Measurements from ENCODE around the gene E2F4. TPM values are rescaled to one million over a fixed set of nuclear protein-coding genes. Genes with fewer than 3 reads are reported as not detected.
A peak's percentile ranks its signal among the peaks of the same experiment; 100 is the strongest.

E2F4 gene
- total RNA-seq, 2 donors from 2014 or later: 64.6 to 75.1 TPM

GRCh38 chr16:67237396-67238277 lies 45.7 kb downstream of the E2F4 start:
- no peaks in the 10 kb centered on the region for H3K9me3 ChIP-seq (ENCODE audit: control insufficient read depth, low read length, poor library complexity, severe bottlenecking)
- DNase-seq: no peak
- ATAC-seq: no peak
- Mint-ChIP-seq H3K27ac (peak overlapping the region; percentile 96), H3K36me3 (ENCODE audit: low read depth) (peaks cover 4% of the 10 kb centered on the region), H3K4me1 (peaks cover 22% of the 10 kb centered on the region), H3K27me3 (no peaks in the 10 kb centered on the region), H3K4me3 (peak overlapping the region; percentile 67)

DNA sequence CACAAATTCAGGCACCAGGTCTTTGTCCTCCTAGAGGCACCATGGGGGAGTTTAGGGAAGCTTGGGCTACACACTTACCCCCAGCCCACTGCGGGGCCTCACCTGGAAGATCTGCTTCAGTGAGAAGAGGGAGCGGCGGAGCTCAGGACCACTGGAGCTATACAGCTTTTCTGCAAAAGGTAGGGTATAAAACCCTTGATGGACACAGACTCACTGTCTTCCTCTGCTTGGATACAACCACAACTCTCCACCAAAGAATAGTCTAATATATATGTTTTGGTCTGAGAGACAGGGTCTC lies 46.3 kb downstream of the E2F4 start:
- Mint-ChIP-seq H3K27me3 (no peaks in the 10 kb centered on the region), H3K4me3 (no peak overlapping the region), H3K36me3 (ENCODE audit: low read depth) (peaks cover 4% of the 10 kb centered on the region), H3K4me1 (peaks cover 22% of the 10 kb centered on the region), H3K27ac (peak overlapping the region; percentile 96)
- DNase-seq: no peak
- ATAC-seq: no peak
- H3K9me3 ChIP-seq (ENCODE audit: control insufficient read depth, low read length, poor library complexity, severe bottlenecking): no peaks in the 10 kb centered on the region

GRCh38 chr16:67238806-67239470 lies 47.0 kb downstream of the E2F4 start:
- no peak for ATAC-seq

DNA sequence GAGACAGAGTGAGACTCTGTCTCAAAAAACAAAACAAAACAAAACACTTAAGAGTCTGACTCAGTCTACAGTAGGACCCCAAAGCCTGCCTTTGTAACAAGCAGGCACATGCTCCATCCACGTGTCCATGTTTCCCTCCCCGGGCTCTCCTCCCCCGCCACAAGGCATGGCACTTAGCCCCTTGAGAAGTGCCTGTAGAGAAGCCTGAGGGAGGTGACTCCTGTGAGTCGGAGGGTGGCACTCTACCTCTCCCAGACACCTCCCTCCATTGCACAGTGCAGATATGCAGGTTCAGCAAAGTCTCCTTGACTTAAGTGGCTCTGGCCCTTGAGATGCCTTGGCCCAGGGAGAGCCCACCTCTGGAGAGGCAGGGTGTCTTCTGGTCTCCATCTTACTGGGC lies 48.6 kb downstream of the E2F4 start:
- peaks cover 4% of the 10 kb centered on the region for H3K36me3 Mint-ChIP-seq (ENCODE audit: low read depth)
- H3K4me1 Mint-ChIP-seq: peaks cover 38% of the 10 kb centered on the region
- no peak overlapping the region for H3K4me3 Mint-ChIP-seq
- H3K27ac Mint-ChIP-seq: peak overlapping the region; percentile 65
- no peak for ATAC-seq
- no peaks in the 10 kb centered on the region for H3K27me3 Mint-ChIP-seq
- no peak for DNase-seq
- H3K9me3 ChIP-seq (ENCODE audit: control insufficient read depth, low read length, poor library complexity, severe bottlenecking): no peaks in the 10 kb centered on the region

More at GRCh38 chr16:67238806-67239470, 47.0 kb downstream of the E2F4 start:
- no peak for DNase-seq
- H3K9me3 ChIP-seq (ENCODE audit: control insufficient read depth, low read length, poor library complexity, severe bottlenecking): no peaks in the 10 kb centered on the region
- H3K27ac Mint-ChIP-seq: peak overlapping the region; percentile 96
- peaks cover 4% of the 10 kb centered on the region for H3K36me3 Mint-ChIP-seq (ENCODE audit: low read depth)
- H3K4me1 Mint-ChIP-seq: peaks cover 24% of the 10 kb centered on the region
- no peaks in the 10 kb centered on the region for H3K27me3 Mint-ChIP-seq
- H3K4me3 Mint-ChIP-seq: no peak overlapping the region

GRCh38 chr16:67241008-67241900 lies 49.3 kb downstream of the E2F4 start:
- no peaks in the 10 kb centered on the region for H3K9me3 ChIP-seq (ENCODE audit: control insufficient read depth, low read length, poor library complexity, severe bottlenecking)
- no peak overlapping the region for H3K4me3 Mint-ChIP-seq
- H3K27ac Mint-ChIP-seq: peak overlapping the region; percentile 95
- H3K27me3 Mint-ChIP-seq: no peaks in the 10 kb centered on the region
- no peak for ATAC-seq
- no peak for DNase-seq
- H3K4me1 Mint-ChIP-seq: peaks cover 34% of the 10 kb centered on the region
- peaks cover under 1% of the 10 kb centered on the region for H3K36me3 Mint-ChIP-seq (ENCODE audit: low read depth)

DNA sequence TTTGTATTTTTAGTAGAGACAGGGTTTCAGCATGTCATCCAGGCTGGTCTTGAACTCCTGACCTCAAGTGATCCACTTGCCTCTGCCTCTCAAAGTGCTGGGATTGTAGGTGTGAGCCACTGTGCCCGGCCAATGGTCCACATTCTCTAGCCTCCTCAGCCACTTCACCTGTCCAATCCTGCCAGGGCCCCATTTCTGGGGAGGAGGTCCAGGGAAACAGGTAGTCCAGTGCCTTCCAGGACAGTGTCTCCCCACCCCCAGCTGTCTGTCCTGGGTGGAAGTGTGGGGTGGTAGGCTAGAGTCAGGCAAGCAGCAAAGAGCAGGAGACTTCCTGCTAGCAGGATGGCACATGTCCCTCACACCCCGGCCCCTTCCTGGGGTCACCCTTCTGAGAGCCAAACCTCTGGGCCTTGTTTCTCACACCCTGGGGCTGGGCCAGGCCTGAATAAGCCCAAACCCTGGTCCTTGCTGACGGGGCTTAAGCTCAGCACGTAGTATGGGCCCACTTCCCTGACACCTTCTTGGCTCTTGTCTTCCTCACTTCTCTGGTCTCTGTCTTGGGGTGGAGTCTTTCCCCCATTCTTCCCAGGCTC lies 50.3 kb downstream of the E2F4 start:
- Mint-ChIP-seq H3K4me3 (no peak overlapping the region), H3K4me1 (peaks cover 30% of the 10 kb centered on the region), H3K27me3 (no peaks in the 10 kb centered on the region), H3K36me3 (ENCODE audit: low read depth) (no peaks in the 10 kb centered on the region), H3K27ac (peak overlapping the region; percentile 95)
- DNase-seq: no peak
- H3K9me3 ChIP-seq (ENCODE audit: control insufficient read depth, low read length, poor library complexity, severe bottlenecking): no peaks in the 10 kb centered on the region
- ATAC-seq: no peak

DNA sequence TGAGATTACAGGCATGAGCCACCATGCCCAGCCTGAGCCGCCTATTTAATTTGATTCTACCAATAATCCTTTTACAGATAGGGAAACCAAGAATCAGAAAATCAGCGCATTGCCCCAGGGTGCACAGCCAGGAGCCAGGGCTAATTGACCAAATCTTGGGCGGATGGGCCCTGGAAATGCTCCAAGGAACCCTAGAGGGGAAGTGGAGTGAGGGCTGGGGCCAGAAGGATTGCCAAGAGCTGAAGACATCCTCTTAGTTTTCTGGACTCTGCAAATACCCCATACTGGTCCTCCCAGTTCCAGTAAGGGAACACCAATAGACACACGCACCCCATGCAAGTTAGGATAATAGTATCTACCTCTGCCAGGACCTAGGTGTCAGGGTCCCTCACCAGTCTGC lies 51.5 kb downstream of the E2F4 start:
- no peaks in the 10 kb centered on the region for H3K9me3 ChIP-seq (ENCODE audit: control insufficient read depth, low read length, poor library complexity, severe bottlenecking)
- peaks cover 35% of the 10 kb centered on the region for H3K4me1 Mint-ChIP-seq
- DNase-seq (no peak), ATAC-seq (no peak)
- no peak overlapping the region for H3K4me3 Mint-ChIP-seq
- no peaks in the 10 kb centered on the region for H3K27me3 Mint-ChIP-seq
- no peaks in the 10 kb centered on the region for H3K36me3 Mint-ChIP-seq (ENCODE audit: low read depth)
- peak overlapping the region; percentile 95 for H3K27ac Mint-ChIP-seq

DNA sequence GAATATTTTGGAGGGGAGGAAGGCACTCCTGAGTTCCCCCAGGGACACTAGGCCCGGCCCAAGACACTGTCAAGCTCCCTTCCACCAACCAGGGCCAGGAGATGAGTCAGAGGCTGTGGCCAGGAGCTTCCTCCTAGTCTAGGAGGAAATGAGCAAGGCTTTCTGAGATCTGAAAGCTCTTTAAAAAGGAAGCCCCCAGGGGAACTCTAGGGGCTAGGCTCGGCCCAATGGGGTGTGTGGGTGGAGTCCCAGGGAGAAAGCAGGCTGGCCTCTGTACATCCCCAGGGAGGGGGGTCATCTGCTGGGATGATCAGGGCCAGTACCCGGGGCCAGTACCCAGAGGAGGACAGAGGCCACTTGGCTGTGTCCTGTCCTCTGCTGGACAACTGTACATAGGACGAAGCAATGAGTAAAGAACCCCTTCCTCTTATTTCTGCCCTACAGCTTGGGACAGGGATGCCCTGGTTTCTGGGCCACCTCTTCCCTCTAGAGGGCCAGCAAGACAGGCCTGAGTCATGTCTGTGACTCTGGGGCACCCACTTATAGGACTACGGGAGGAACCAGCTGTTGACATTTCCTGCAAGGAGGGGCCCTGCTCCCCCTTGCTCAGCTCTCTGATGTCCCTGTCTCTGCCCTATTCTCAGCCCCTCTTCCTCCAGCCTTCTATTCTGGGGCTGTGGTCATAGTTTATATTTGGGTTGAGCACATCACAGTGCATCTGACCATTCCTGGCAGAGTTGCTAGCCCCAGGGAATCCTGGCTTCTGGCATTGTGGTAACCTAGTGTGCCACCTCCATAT lies 52.6 kb downstream of the E2F4 start:
- peaks cover 39% of the 10 kb centered on the region for H3K4me1 Mint-ChIP-seq
- DNase-seq (peak; percentile 60 to 78 (median 61)), ATAC-seq (peak; percentile 78)

GRCh38 chr16:67245186-67245585 lies 53.2 kb downstream of the E2F4 start:
- peaks cover 43% of the 10 kb centered on the region for H3K4me1 Mint-ChIP-seq

More for the DNA sequence above, 52.6 kb downstream of the E2F4 start:
- peak overlapping the region; percentile 86 for H3K4me3 Mint-ChIP-seq
- H3K27me3 Mint-ChIP-seq: peaks cover under 1% of the 10 kb centered on the region
- peak overlapping the region; percentile 95 for H3K27ac Mint-ChIP-seq
- no peaks in the 10 kb centered on the region for H3K9me3 ChIP-seq (ENCODE audit: control insufficient read depth, low read length, poor library complexity, severe bottlenecking)
- no peaks in the 10 kb centered on the region for H3K36me3 Mint-ChIP-seq (ENCODE audit: low read depth)

GRCh38 chr16:67245674-67246080 lies 53.7 kb downstream of the E2F4 start:
- Mint-ChIP-seq H3K36me3 (ENCODE audit: low read depth) (peaks cover 2% of the 10 kb centered on the region), H3K4me1 (peaks cover 45% of the 10 kb centered on the region), H3K27me3 (peaks cover 12% of the 10 kb centered on the region), H3K27ac (peak overlapping the region; percentile 95), H3K4me3 (peak overlapping the region; percentile 93)
- H3K9me3 ChIP-seq (ENCODE audit: control insufficient read depth, low read length, poor library complexity, severe bottlenecking): no peaks in the 10 kb centered on the region
- no peak for DNase-seq
- ATAC-seq: no peak

More at GRCh38 chr16:67245186-67245585, 53.2 kb downstream of the E2F4 start:
- Mint-ChIP-seq H3K27me3 (peaks cover 7% of the 10 kb centered on the region), H3K27ac (peak overlapping the region; percentile 95), H3K36me3 (ENCODE audit: low read depth) (no peaks in the 10 kb centered on the region), H3K4me3 (peak overlapping the region; percentile 86)
- H3K9me3 ChIP-seq (ENCODE audit: control insufficient read depth, low read length, poor library complexity, severe bottlenecking): no peaks in the 10 kb centered on the region
- ATAC-seq: no peak
- no peak for DNase-seq

DNA sequence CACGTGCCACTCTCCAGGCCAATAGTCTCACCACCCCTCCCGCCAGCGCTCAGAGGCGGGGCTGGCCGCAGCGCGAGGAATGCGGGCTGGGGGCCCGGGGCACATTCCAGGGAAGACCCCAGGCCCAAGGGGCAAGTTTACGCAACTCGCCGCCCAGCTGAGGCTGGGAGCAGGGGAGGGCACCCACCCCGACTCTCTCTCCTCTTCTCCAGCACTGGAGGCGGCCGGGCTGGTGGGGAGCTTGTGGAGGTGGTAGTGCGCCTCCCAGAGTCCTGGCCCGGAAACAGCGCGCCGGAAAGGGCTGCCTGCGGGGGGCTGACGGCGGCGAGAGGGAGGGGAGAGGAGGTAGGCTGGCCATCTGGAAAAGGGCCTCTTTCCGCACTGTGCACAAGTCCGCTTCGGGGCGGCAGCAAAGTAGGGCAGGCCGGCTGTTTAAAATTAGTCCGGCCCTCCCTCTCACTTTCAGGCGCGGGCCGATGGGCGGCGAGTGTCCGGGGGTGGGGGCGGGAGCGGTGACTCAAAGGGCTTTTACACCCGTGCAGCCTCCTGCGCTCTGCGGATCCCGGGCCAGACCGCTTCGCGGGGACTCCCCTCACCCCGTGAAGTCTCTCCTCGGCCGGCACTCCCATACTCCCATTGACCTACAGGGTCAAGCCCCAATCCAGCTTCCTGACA lies 54.3 kb downstream of the E2F4 start:
- DNase-seq: peak in 2 of 3 donors; percentile 40 to 47
- Mint-ChIP-seq H3K4me3 (peak overlapping the region; percentile 93), H3K36me3 (ENCODE audit: low read depth) (peaks cover 2% of the 10 kb centered on the region), H3K27ac (peak overlapping the region; percentile 95), H3K27me3 (peaks cover 12% of the 10 kb centered on the region), H3K4me1 (peaks cover 44% of the 10 kb centered on the region)
- no peaks in the 10 kb centered on the region for H3K9me3 ChIP-seq (ENCODE audit: control insufficient read depth, low read length, poor library complexity, severe bottlenecking)
- ATAC-seq: no peak
